Prostate gland (tissue), 2 donors: ENCODE data around the gene SMG6.
A peak's percentile ranks its signal among the peaks of the same experiment; 100 is the strongest.

Source experiments
- CTCF ChIP-seq, 4 experiments: fragments of 200-600 bp in 2 of 4; fragments of 450-650 bp in 2 of 4; sonication (generic) in 2 of 4; IDR thresholded peaks; 1 replicate in 3 of 4; 2 replicates in 1 of 4; pipeline ENCODE4 v1.5.1; 2016 to 2019; ENCODE audit warnings: antibody characterized with exemption in 4 of 4, mild to moderate bottlenecking in 2 of 4, moderate library complexity in 2 of 4
- POLR2A ChIP-seq: fragments of 450-650 bp; IDR thresholded peaks from one replicate; pipeline ENCODE4 v1.6.1; 2016; ENCODE audit warnings: antibody characterized with exemption, mild to moderate bottlenecking
- POLR2AphosphoS5 ChIP-seq: sonication (generic); formaldehyde crosslinking; IDR thresholded peaks from one replicate; pipeline ENCODE4 v1.6.1; 2017; ENCODE audit warnings: antibody characterized with exemption

- TF ChIP-seq CTCF (IDR thresholded peaks at IDR 0.05) (no peak), POLR2AphosphoS5 (peak; percentile 54), POLR2A (no peak)
Observed at GRCh38 chr17:2111691-2112090, 191.9 kb downstream of the SMG6 start.
